MM.1S (cell line): Measurements from ENCODE around the gene SDHB.

ENCODE experiments used
- DNase-seq: peaks from one replicate; pipeline ENCODE4 v3.0.0-alpha.2; 2015
- H2AFZ ChIP-seq: fragments of 300-600 bp; sonication (generic); 2 replicates; pipeline ENCODE4 v1.6.0; 2016; ENCODE audit warnings: antibody characterized with exemption, low read length
- H3F3A ChIP-seq: fragments of 300-600 bp; sonication (generic); 2 replicates; pipeline ENCODE4 v1.6.1; 2016; ENCODE audit warnings: mild to moderate bottlenecking, antibody characterized with exemption, low read length, moderate library complexity, mixed read lengths; ENCODE audit not compliant: insufficient read depth
- H3K27ac ChIP-seq: fragments of 300-600 bp; sonication (generic); 2 replicates; pipeline ENCODE4 v1.5.1; 2016; ENCODE audit warnings: mild to moderate bottlenecking, low read length
- H3K27me3 ChIP-seq: fragments of 300-600 bp; sonication (generic); replicated peaks from 2 replicates; pipeline ENCODE4 v1.6.0; 2016; ENCODE audit warnings: low read length; ENCODE audit not compliant: insufficient read depth
- H3K36me3 ChIP-seq: fragments of 300-600 bp; sonication (generic); replicated peaks from 2 replicates; pipeline ENCODE4 v1.6.1; 2016; ENCODE audit warnings: mild to moderate bottlenecking, low read length, mixed read lengths; ENCODE audit not compliant: insufficient read depth
- H3K4me1 ChIP-seq: fragments of 300-600 bp; sonication (generic); 2 replicates; pipeline ENCODE4 v1.6.1; 2016; ENCODE audit warnings: low read length, mixed read lengths
- H3K4me2 ChIP-seq: fragments of 300-600 bp; sonication (generic); 2 replicates; pipeline ENCODE4 v1.6.0; 2016; ENCODE audit warnings: low read depth, low read length
- H3K4me3 ChIP-seq: fragments of 300-600 bp; sonication (generic); 2 replicates; pipeline ENCODE4 v1.5.1; 2016; ENCODE audit warnings: low read length, mixed read lengths
- H3K79me2 ChIP-seq: fragments of 300-600 bp; sonication (generic); 2 replicates; pipeline ENCODE4 v1.6.1; 2016; ENCODE audit warnings: mixed run types, low read length, mixed read lengths
- H3K9ac ChIP-seq: fragments of 300-600 bp; sonication (generic); 2 replicates; pipeline ENCODE4 v1.6.1; 2016; ENCODE audit warnings: low read length, mixed read lengths
- H3K9me2 ChIP-seq: fragments of 300-600 bp; sonication (generic); replicated peaks from 2 replicates; pipeline ENCODE4 v1.6.1; 2016; ENCODE audit warnings: mild to moderate bottlenecking, low read length, mixed read lengths; ENCODE audit not compliant: insufficient read depth
- H3K9me3 ChIP-seq: fragments of 300-600 bp; sonication (generic); replicated peaks from 2 replicates; pipeline ENCODE4 v1.6.1; 2016; ENCODE audit warnings: mild to moderate bottlenecking, low read length, mixed read lengths; ENCODE audit not compliant: insufficient read depth
- H4K20me1 ChIP-seq: fragments of 300-600 bp; sonication (generic); 2 replicates; pipeline ENCODE4 v1.6.1; 2016; ENCODE audit warnings: mild to moderate bottlenecking, low read length, moderate library complexity, mixed read lengths; ENCODE audit not compliant: insufficient read depth
- EZH2 ChIP-seq: fragments of 300-600 bp; sonication (generic); optimal IDR thresholded peaks from 2 replicates; pipeline ENCODE3; 2017; ENCODE audit warnings: low read depth, mild to moderate bottlenecking, antibody characterized with exemption, low read length, mixed read lengths
- EZH2phosphoT487 ChIP-seq: fragments of 300-600 bp; sonication (generic); IDR thresholded peaks from 2 replicates; pipeline ENCODE4 v1.6.1; 2018; ENCODE audit warnings: antibody characterized with exemption, low read length
- TF ChIP-seq, protein P1 (sequence below): fragments of 300-600 bp; sonication (generic); IDR thresholded peaks from 2 replicates; pipeline ENCODE4 v1.5.1; 2016; ENCODE audit warnings: antibody characterized with exemption, low read length, mixed read lengths

Gene SDHB

GRCh38 chr1:17097147-17097546, 43.3 kb upstream of the SDHB start:
- no peak overlapping the region for H3K27ac ChIP-seq
- no peak overlapping the region for H3K9ac ChIP-seq
- H3K4me1 ChIP-seq = no peaks in the 10 kb centered on the region
- H4K20me1 ChIP-seq = no peaks in the 10 kb centered on the region
- no peaks in the 10 kb centered on the region for H3K9me3 ChIP-seq
- no peak overlapping the region for H2AFZ ChIP-seq
- no peak overlapping the region for H3K4me2 ChIP-seq
- no peaks in the 10 kb centered on the region for H3K9me2 ChIP-seq
- no peaks in the 10 kb centered on the region for H3F3A ChIP-seq
- no peak for DNase-seq
- no peaks in the 10 kb centered on the region for H3K36me3 ChIP-seq
- H3K27me3 ChIP-seq = peaks cover 98% of the 10 kb centered on the region
- TF ChIP-seq EZH2 (no peak), EZH2phosphoT487 (no peak)
- TF ChIP-seq, protein P1, sequence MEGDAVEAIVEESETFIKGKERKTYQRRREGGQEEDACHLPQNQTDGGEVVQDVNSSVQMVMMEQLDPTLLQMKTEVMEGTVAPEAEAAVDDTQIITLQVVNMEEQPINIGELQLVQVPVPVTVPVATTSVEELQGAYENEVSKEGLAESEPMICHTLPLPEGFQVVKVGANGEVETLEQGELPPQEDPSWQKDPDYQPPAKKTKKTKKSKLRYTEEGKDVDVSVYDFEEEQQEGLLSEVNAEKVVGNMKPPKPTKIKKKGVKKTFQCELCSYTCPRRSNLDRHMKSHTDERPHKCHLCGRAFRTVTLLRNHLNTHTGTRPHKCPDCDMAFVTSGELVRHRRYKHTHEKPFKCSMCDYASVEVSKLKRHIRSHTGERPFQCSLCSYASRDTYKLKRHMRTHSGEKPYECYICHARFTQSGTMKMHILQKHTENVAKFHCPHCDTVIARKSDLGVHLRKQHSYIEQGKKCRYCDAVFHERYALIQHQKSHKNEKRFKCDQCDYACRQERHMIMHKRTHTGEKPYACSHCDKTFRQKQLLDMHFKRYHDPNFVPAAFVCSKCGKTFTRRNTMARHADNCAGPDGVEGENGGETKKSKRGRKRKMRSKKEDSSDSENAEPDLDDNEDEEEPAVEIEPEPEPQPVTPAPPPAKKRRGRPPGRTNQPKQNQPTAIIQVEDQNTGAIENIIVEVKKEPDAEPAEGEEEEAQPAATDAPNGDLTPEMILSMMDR = no peak
- no peak overlapping the region for H3K4me3 ChIP-seq
- H3K79me2 ChIP-seq = no peaks in the 10 kb centered on the region

DNA sequence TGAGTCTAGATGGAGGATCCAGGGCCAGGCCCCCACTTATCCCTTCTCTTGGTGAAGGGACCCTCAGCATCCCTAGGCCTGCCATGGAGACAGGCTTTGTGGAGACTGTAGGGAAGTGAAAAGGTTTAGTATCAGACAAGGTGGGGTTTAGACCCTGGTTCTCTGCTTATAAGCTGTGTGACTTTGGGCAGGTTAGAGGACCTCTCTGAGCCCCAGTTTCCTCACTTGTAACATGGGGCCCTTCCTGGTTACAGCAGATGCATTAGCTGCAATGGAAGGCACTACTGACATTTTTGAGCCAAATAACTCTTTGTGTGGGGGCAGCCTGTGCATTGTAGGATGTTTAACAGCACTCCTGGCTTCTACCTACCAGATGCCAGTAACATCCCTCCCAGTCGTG, 42.8 kb upstream of the SDHB start:
- H3K4me1 ChIP-seq = no peaks in the 10 kb centered on the region
- H3K27ac ChIP-seq = no peak overlapping the region
- no peak overlapping the region for H3K4me2 ChIP-seq
- no peak overlapping the region for H3K4me3 ChIP-seq
- no peaks in the 10 kb centered on the region for H3K79me2 ChIP-seq
- TF ChIP-seq, protein P1 = no peak
- TF ChIP-seq EZH2 = no peak
- TF ChIP-seq EZH2phosphoT487 = no peak
- no peaks in the 10 kb centered on the region for H3K36me3 ChIP-seq
- no peak overlapping the region for H2AFZ ChIP-seq
- no peak overlapping the region for H3K9ac ChIP-seq
- no peaks in the 10 kb centered on the region for H3K9me2 ChIP-seq
- no peaks in the 10 kb centered on the region for H3K9me3 ChIP-seq
- H3F3A ChIP-seq = no peaks in the 10 kb centered on the region
- DNase-seq = no peak
- H4K20me1 ChIP-seq = no peaks in the 10 kb centered on the region
- peaks cover 98% of the 10 kb centered on the region for H3K27me3 ChIP-seq

DNA sequence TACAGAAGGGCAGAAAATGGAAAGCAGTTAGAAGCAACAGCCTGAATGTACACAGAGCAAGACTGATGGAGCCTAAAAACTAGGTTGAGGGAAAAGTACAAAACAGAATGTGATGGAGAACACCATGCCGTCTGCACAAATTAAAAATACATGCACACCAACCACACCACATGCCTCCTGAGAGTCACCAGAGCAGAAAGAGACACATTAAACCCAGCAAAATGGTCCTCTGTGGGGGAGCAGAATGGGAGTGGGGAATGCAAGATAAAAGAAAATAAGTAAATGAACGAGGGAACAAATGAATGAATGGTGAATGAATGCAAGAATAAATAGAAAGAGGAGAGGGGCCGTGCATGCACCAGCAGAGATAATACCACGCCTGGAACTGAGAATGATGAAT, 41.3 kb upstream of the SDHB start:
- no peak overlapping the region for H3K4me3 ChIP-seq
- H3K4me2 ChIP-seq = no peak overlapping the region
- H3K4me1 ChIP-seq = no peaks in the 10 kb centered on the region
- H3K27ac ChIP-seq = no peak overlapping the region
- H3K36me3 ChIP-seq = no peaks in the 10 kb centered on the region
- no peak for DNase-seq
- no peaks in the 10 kb centered on the region for H3K9me2 ChIP-seq
- peaks cover 98% of the 10 kb centered on the region for H3K27me3 ChIP-seq
- H3K9me3 ChIP-seq = no peaks in the 10 kb centered on the region
- H3K79me2 ChIP-seq = no peaks in the 10 kb centered on the region
- TF ChIP-seq, protein P1 = no peak
- TF ChIP-seq EZH2 (no peak), EZH2phosphoT487 (no peak)
- H4K20me1 ChIP-seq = no peaks in the 10 kb centered on the region
- no peak overlapping the region for H2AFZ ChIP-seq
- H3K9ac ChIP-seq = no peak overlapping the region
- no peaks in the 10 kb centered on the region for H3F3A ChIP-seq
